CD14-positive monocyte (primary cell): ENCODE measurements around the gene CCNDBP1. TPM values are rescaled to one million over a fixed set of nuclear protein-coding genes. Genes with fewer than 3 reads are reported as not detected.
A peak's percentile ranks its signal among the peaks of the same experiment; 100 is the strongest.

Experiments
- DNase-seq, 3 donors: peaks; one replicate each; pipeline ENCODE4 v3.0.0-alpha.2; 2011 to 2022
- H2AFZ ChIP-seq: 2 replicates; pipeline ENCODE4 v1.6.0; 2012; ENCODE audit warnings: mild to moderate bottlenecking, low read depth, low read length, inconsistent platforms; ENCODE audit not compliant: insufficient read depth, poor library complexity, severe bottlenecking
- H3K27ac ChIP-seq, 2 donors: 1 replicate in 1 of 2; 2 replicates in 1 of 2; pipeline ENCODE4 v1.5.1; 2012 to 2013; ENCODE audit warnings: low read length in 2 of 2, control low read depth in 1 of 2, inconsistent platforms in 1 of 2, low read depth in 1 of 2, mild to moderate bottlenecking in 1 of 2
- H3K27me3 ChIP-seq, 2 donors: one replicate each; pipeline versions ENCODE4 v1.6.0 to v1.6.1; 2011 to 2013; ENCODE audit warnings: low read length in 2 of 2; ENCODE audit not compliant: control insufficient read depth in 2 of 2, insufficient read depth in 2 of 2
- H3K36me3 ChIP-seq, 2 donors: replicated peaks in 1 of 2; 1 replicate in 1 of 2; 2 replicates in 1 of 2; pipeline versions ENCODE4 v1.5.1 to v1.6.1; 2012 to 2013; ENCODE audit warnings: low read length in 2 of 2, control low read depth in 1 of 2, inconsistent platforms in 1 of 2, mild to moderate bottlenecking in 1 of 2; ENCODE audit not compliant: insufficient read depth in 2 of 2, control insufficient read depth in 1 of 2
- H3K4me1 ChIP-seq, 2 donors: 1 replicate in 1 of 2; 2 replicates in 1 of 2; pipeline versions ENCODE4 v1.5.1 to v1.6.1; 2012 to 2013; ENCODE audit warnings: low read length in 2 of 2, control low read depth in 1 of 2, inconsistent platforms in 1 of 2, mild to moderate bottlenecking in 1 of 2, moderate library complexity in 1 of 2; ENCODE audit not compliant: insufficient read depth in 2 of 2, control insufficient read depth in 1 of 2
- H3K4me2 ChIP-seq: replicated peaks from 2 replicates; pipeline ENCODE3; 2012; ENCODE audit warnings: low read length, moderate library complexity, mild to moderate bottlenecking; ENCODE audit not compliant: poor library complexity, severe bottlenecking; ENCODE audit errors: extremely low read depth
- H3K4me3 ChIP-seq, 3 experiments: fragments of 200-600 bp in 1 of 3; sonication (generic) in 1 of 3; replicated peaks in 1 of 3; 1 replicate in 2 of 3; 2 replicates in 1 of 3; pipeline ENCODE4 v1.5.1; 2011 to 2013; ENCODE audit warnings: low read length in 3 of 3, mild to moderate bottlenecking in 3 of 3, control low read depth in 2 of 3, low read depth in 2 of 3, inconsistent platforms in 1 of 3, moderate library complexity in 1 of 3
- H3K79me2 ChIP-seq: 2 replicates; pipeline ENCODE4 v1.6.0; 2012; ENCODE audit warnings: mild to moderate bottlenecking, control low read depth, inconsistent platforms, low read length, moderate library complexity; ENCODE audit not compliant: insufficient read depth
- H3K9ac ChIP-seq: 2 replicates; pipeline ENCODE4 v1.6.0; 2017; ENCODE audit warnings: low read length, mild to moderate bottlenecking; ENCODE audit not compliant: insufficient read depth, poor library complexity, severe bottlenecking
- H3K9me3 ChIP-seq, 2 donors: replicated peaks in 1 of 2; 1 replicate in 1 of 2; 2 replicates in 1 of 2; pipeline versions ENCODE4 v1.5.1 to v1.6.1; 2012 to 2013; ENCODE audit warnings: low read length in 2 of 2, control low read depth in 1 of 2; ENCODE audit not compliant: control insufficient read depth in 1 of 2, insufficient read depth in 1 of 2
- H4K20me1 ChIP-seq: 2 replicates; pipeline ENCODE4 v1.6.0; 2012; ENCODE audit warnings: mild to moderate bottlenecking, low read length, control low read depth, moderate library complexity; ENCODE audit not compliant: insufficient read depth
- H3K27ac Mint-ChIP-seq, 7 donors: one replicate each; pipeline ENCODE4 v1.8.0; 2020; ENCODE audit warnings: mild to moderate bottlenecking in 7 of 7, mixed read lengths in 7 of 7, moderate library complexity in 6 of 7, inconsistent platforms in 2 of 7
- H3K27me3 Mint-ChIP-seq, 3 donors: one replicate each; pipeline ENCODE4 v1.8.0; 2021 to 2022; ENCODE audit warnings: low read depth in 3 of 3, mild to moderate bottlenecking in 3 of 3, mixed read lengths in 3 of 3, moderate library complexity in 3 of 3, inconsistent platforms in 1 of 3
- H3K36me3 Mint-ChIP-seq, 2 donors: one replicate each; pipeline ENCODE4 v1.8.0; 2020; ENCODE audit warnings: mixed read lengths in 2 of 2, inconsistent platforms in 1 of 2, mild to moderate bottlenecking in 1 of 2
- H3K4me1 Mint-ChIP-seq: one replicate; pipeline ENCODE4 v1.8.0; 2020; ENCODE audit warnings: mild to moderate bottlenecking, mixed read lengths
- H3K4me3 Mint-ChIP-seq, 2 donors: one replicate each; pipeline ENCODE4 v1.8.0; 2020; ENCODE audit warnings: mild to moderate bottlenecking in 2 of 2, mixed read lengths in 2 of 2, moderate library complexity in 1 of 2
- H3K9me3 Mint-ChIP-seq, 7 donors: one replicate each; pipeline ENCODE4 v1.8.0; 2020 to 2022; ENCODE audit warnings: mixed read lengths in 7 of 7, mild to moderate bottlenecking in 6 of 7, moderate library complexity in 6 of 7, inconsistent platforms in 2 of 7
- CTCF ChIP-seq: fragments of 200-600 bp; IDR thresholded peaks from one replicate; pipeline ENCODE4 v1.8.0; 2022; ENCODE audit warnings: antibody characterized with exemption, mild to moderate bottlenecking
- WGBS: methylation state at CpG from one replicate; pipeline ENCODE4 v1.1.5; 2013; ENCODE audit warnings: missing lambda C conversion rate; ENCODE audit not compliant: insufficient coverage; 5-methylcytosine and 5-hydroxymethylcytosine counted together
- intact Hi-C, 2 donors: fragments of 100-400 bp; cut with micrococcal nuclease; formaldehyde crosslinking; loops; one replicate each; pipeline versions ENCODE4 v1.15.0 to v1.15.1; 2023
- polyA plus RNA-seq, 3 donors: library from polyadenylated mRNA; depleted of rRNA in 1 of 3; unstranded in 2 of 3; stranded (reverse) in 1 of 3; fragments of 300-500 nt in 2 of 3; fragments of >200 nt in 1 of 3; fragmentation: Illumina TruSeq in 2 of 3; gene quantifications; 1 replicate in 2 of 3; 2 replicates in 1 of 3; pipeline ENCODE4 v1.2.3, GENCODE V29; 2012 to 2021

CCNDBP1 gene
- polyA plus RNA-seq, 3 donors = 79.2 to 205 (median 196) TPM

DNA sequence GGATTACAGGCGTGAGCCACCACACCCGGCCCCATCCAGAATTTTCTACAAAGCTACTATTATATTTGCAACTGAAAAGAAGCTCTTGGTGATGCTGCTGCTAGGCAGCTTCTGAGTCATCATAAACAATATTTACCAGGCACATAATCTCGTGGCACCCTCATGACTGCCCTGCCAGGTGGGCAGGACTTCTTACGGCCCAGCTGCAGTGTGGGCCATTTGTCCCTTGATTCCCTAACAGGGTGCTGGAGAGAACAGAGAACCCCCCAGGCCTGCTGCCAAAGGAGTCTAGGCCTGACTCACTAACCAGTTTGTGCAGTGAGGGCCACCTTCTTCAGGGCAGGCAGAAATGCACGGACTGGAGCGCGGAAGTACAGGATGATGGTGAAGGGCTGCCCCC lies 30.8 kb downstream of the CCNDBP1 start:
- Histone ChIP-seq H3K9ac (no peak overlapping the region), H3K4me1 (no peaks in the 10 kb centered on the region), H3K9me3 (no peaks in the 10 kb centered on the region), H3K36me3 (no peaks in the 10 kb centered on the region), H3K27ac (no peak overlapping the region), H3K4me2 (no peak overlapping the region), H3K4me3 (no peak overlapping the region), H3K27me3 (no peaks in the 10 kb centered on the region), H4K20me1 (no peaks in the 10 kb centered on the region), H2AFZ (no peak overlapping the region), H3K79me2 (no peaks in the 10 kb centered on the region)
- intact Hi-C loops = no loop called here
- Mint-ChIP-seq H3K4me1 (no peaks in the 10 kb centered on the region), H3K4me3 (no peak overlapping the region), H3K36me3 (no peaks in the 10 kb centered on the region), H3K27ac (no peak overlapping the region), H3K27me3 (peaks cover 1 to 8% (median 5%) of the 10 kb centered on the region in 3 donors), H3K9me3 (peaks cover 0 to 6% (median 4%) of the 10 kb centered on the region in 7 donors)
- DNase-seq = no peak
- WGBS = 90% methylated on average over 4 of the region's 7 CpGs
- no peak for TF ChIP-seq CTCF

GRCh38 chr15:43218908-43219706 lies 33.9 kb downstream of the CCNDBP1 start:
- Histone ChIP-seq H3K79me2 (no peaks in the 10 kb centered on the region), H3K9me3 (no peaks in the 10 kb centered on the region), H3K36me3 (no peaks in the 10 kb centered on the region), H3K4me1 (no peaks in the 10 kb centered on the region), H3K27ac (no peak overlapping the region), H3K27me3 (no peaks in the 10 kb centered on the region), H3K9ac (no peak overlapping the region), H3K4me3 (no peak overlapping the region), H4K20me1 (no peaks in the 10 kb centered on the region), H3K4me2 (no peak overlapping the region), H2AFZ (no peak overlapping the region)
- H3K9me3 Mint-ChIP-seq = peaks cover 0 to 8% (median 4%) of the 10 kb centered on the region in 7 donors
- no peak overlapping the region for H3K4me3 Mint-ChIP-seq
- DNase-seq = no peak
- 76% methylated on average over 5 of the region's 13 CpGs for WGBS
- H3K36me3 Mint-ChIP-seq = no peaks in the 10 kb centered on the region
- H3K27ac Mint-ChIP-seq = no peak overlapping the region
- intact Hi-C loops = no loop called here
- peaks cover 5 to 9% (median 7%) of the 10 kb centered on the region in 3 donors for H3K27me3 Mint-ChIP-seq
- H3K4me1 Mint-ChIP-seq = no peaks in the 10 kb centered on the region
- TF ChIP-seq CTCF = peak; percentile 24
